Suprapubic skin (tissue), 4 donors: ENCODE results near the gene SIRT7. TPM values are rescaled to one million over a fixed set of nuclear protein-coding genes. Genes with fewer than 3 reads are reported as not detected.

Experiments used
- DNase-seq, 2 donors: peaks; one replicate each; pipeline ENCODE4 v3.0.0-alpha.2; 2019; ENCODE audit warnings: low spot score in 2 of 2
- H3K27ac ChIP-seq: fragments of 200-600 bp; sonication (generic); one replicate; pipeline ENCODE4 v1.5.1; 2019
- H3K27me3 ChIP-seq: fragments of 200-600 bp; sonication (generic); one replicate; pipeline ENCODE4 v1.5.1; 2019
- H3K36me3 ChIP-seq: fragments of 200-600 bp; sonication (generic); one replicate; pipeline ENCODE4 v1.5.1; 2019
- H3K4me1 ChIP-seq: fragments of 200-600 bp; sonication (generic); one replicate; pipeline ENCODE4 v1.5.1; 2019
- H3K4me3 ChIP-seq: fragments of 200-600 bp; sonication (generic); one replicate; pipeline ENCODE4 v1.5.1; 2019; ENCODE audit warnings: mild to moderate bottlenecking
- H3K9me3 ChIP-seq: fragments of 200-600 bp; sonication (generic); one replicate; pipeline ENCODE4 v1.5.1; 2019
- CTCF ChIP-seq, 2 donors: fragments of 200-600 bp in 1 of 2; fragments of 450-650 bp in 1 of 2; sonication (generic) in 1 of 2; IDR thresholded peaks; one replicate each; pipeline ENCODE4 v1.5.1; 2016 to 2019; ENCODE audit warnings: antibody characterized with exemption in 2 of 2, mild to moderate bottlenecking in 1 of 2, moderate library complexity in 1 of 2
- EP300 ChIP-seq: sonication (generic); formaldehyde crosslinking; IDR thresholded peaks from one replicate; pipeline ENCODE4 v1.6.1; 2017; ENCODE audit warnings: antibody characterized with exemption
- POLR2A ChIP-seq, 2 donors: fragments of 450-650 bp; IDR thresholded peaks; one replicate each; pipeline ENCODE4 v1.6.1; 2017; ENCODE audit warnings: antibody characterized with exemption in 2 of 2, mild to moderate bottlenecking in 2 of 2, moderate library complexity in 2 of 2
- POLR2AphosphoS5 ChIP-seq, 3 donors: sonication (generic); formaldehyde crosslinking; IDR thresholded peaks; one replicate each; pipeline ENCODE4 v1.6.1; 2017; ENCODE audit warnings: antibody characterized with exemption in 3 of 3
- WGBS: methylation state at CpG from one replicate; pipeline ENCODE4 v1.1.5; 2018; 5-methylcytosine and 5-hydroxymethylcytosine counted together
- total RNA-seq, 4 donors: library from RNA; depleted of rRNA; stranded (reverse); fragments of >200 nt; gene quantifications; one replicate each; pipeline ENCODE4 v1.1.0, GENCODE V29; 2016

The SIRT7 gene
- total RNA-seq, 4 donors from 2014 or later: 30.7 to 52.4 (median 38.9) TPM

DNA sequence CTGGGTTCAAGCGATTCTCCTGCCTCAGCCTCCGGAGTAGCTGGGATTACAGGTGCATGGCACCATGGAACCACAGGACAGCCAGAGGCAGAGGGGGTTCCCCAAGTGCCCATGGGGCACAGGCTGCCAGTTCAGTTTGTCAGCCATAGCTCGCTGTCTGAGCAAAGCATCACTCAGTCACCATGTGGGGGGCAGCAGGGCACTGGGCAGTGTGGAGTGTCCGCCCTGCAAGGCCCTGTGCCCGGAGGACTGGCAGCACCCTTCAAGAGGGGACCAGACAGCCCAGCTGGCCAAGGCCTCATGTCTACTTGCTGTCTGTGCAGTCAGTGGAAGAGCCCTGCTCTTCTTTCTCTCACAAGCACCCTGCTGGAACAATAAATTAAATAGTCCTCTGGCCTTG, 33.0 kb downstream of the SIRT7 start:
- peak in 1 of 2 donors; percentile 51 for DNase-seq
- H3K27ac ChIP-seq: no peak overlapping the region
- H3K4me3 ChIP-seq: no peak overlapping the region
- H3K27me3 ChIP-seq: no peaks in the 10 kb centered on the region
- peaks cover 15% of the 10 kb centered on the region for H3K4me1 ChIP-seq
- peaks cover 79% of the 10 kb centered on the region for H3K36me3 ChIP-seq
- WGBS: 94% methylated on average over 5 of the region's 5 CpGs
- no peaks in the 10 kb centered on the region for H3K9me3 ChIP-seq
- no peak for TF ChIP-seq CTCF (IDR thresholded peaks at IDR 0.05)
- no peak for TF ChIP-seq POLR2AphosphoS5 (IDR thresholded peaks at IDR 0.05)
- TF ChIP-seq POLR2A (IDR thresholded peaks at IDR 0.05): no peak
- no peak for TF ChIP-seq EP300

- H3K4me1 ChIP-seq: peaks cover 10% of the 10 kb centered on the region
- H3K4me3 ChIP-seq: no peak overlapping the region
- no peaks in the 10 kb centered on the region for H3K9me3 ChIP-seq
- H3K27ac ChIP-seq: no peak overlapping the region
- H3K36me3 ChIP-seq: peaks cover 81% of the 10 kb centered on the region
- DNase-seq: no peak
- 72% methylated on average over 10 of the region's 11 CpGs for WGBS
- no peaks in the 10 kb centered on the region for H3K27me3 ChIP-seq
- TF ChIP-seq CTCF (IDR thresholded peaks at IDR 0.05) (no peak), POLR2A (IDR thresholded peaks at IDR 0.05) (no peak), POLR2AphosphoS5 (IDR thresholded peaks at IDR 0.05) (no peak), EP300 (no peak)
Measured at GRCh38 chr17:81884520-81884919, 33.5 kb downstream of the SIRT7 start.

- TF ChIP-seq EP300: no peak
- no peak for TF ChIP-seq POLR2AphosphoS5 (IDR thresholded peaks at IDR 0.05)
- TF ChIP-seq CTCF (IDR thresholded peaks at IDR 0.05): no peak
- no peaks in the 10 kb centered on the region for H3K4me1 ChIP-seq
- 87% methylated on average over 5 of the region's 5 CpGs for WGBS
- no peak for DNase-seq
- no peaks in the 10 kb centered on the region for H3K9me3 ChIP-seq
- no peak overlapping the region for H3K4me3 ChIP-seq
- H3K27ac ChIP-seq: no peak overlapping the region
- peaks cover 35% of the 10 kb centered on the region for H3K36me3 ChIP-seq
- no peaks in the 10 kb centered on the region for H3K27me3 ChIP-seq
Measured at GRCh38 chr17:81879121-81879520, 38.9 kb downstream of the SIRT7 start.

- Histone ChIP-seq H3K36me3 (peaks cover 27% of the 10 kb centered on the region), H3K27ac (no peak overlapping the region), H3K4me1 (no peaks in the 10 kb centered on the region), H3K4me3 (no peak overlapping the region), H3K9me3 (no peaks in the 10 kb centered on the region), H3K27me3 (no peaks in the 10 kb centered on the region)
- TF ChIP-seq CTCF (IDR thresholded peaks at IDR 0.05): no peak
- no peak for TF ChIP-seq POLR2AphosphoS5 (IDR thresholded peaks at IDR 0.05)
- no peak for TF ChIP-seq POLR2A (IDR thresholded peaks at IDR 0.05)
- TF ChIP-seq EP300: no peak
- DNase-seq: no peak
- 90% methylated on average over 3 of the region's 3 CpGs for WGBS
Measured at GRCh38 chr17:81878294-81878693, 39.7 kb downstream of the SIRT7 start.

- 99% methylated on average over 5 of the region's 5 CpGs for WGBS
- TF ChIP-seq POLR2A (IDR thresholded peaks at IDR 0.05) (no peak), EP300 (no peak), POLR2AphosphoS5 (IDR thresholded peaks at IDR 0.05) (no peak), CTCF (IDR thresholded peaks at IDR 0.05) (no peak)
- peaks cover 7% of the 10 kb centered on the region for H3K4me1 ChIP-seq
- no peaks in the 10 kb centered on the region for H3K9me3 ChIP-seq
- peaks cover 22% of the 10 kb centered on the region for H3K36me3 ChIP-seq
- H3K27ac ChIP-seq: no peak overlapping the region
- DNase-seq: no peak
- H3K27me3 ChIP-seq: no peaks in the 10 kb centered on the region
- no peak overlapping the region for H3K4me3 ChIP-seq
Measured at GRCh38 chr17:81877569-81877968, 40.4 kb downstream of the SIRT7 start.
